T-helper 9 cell (primary cell): ENCODE measurements around the gene GTF2A1.

Experiments
- DNase-seq: peaks from one replicate; pipeline ENCODE4 v3.0.0-alpha.2; 2020

GTF2A1 gene

DNA sequence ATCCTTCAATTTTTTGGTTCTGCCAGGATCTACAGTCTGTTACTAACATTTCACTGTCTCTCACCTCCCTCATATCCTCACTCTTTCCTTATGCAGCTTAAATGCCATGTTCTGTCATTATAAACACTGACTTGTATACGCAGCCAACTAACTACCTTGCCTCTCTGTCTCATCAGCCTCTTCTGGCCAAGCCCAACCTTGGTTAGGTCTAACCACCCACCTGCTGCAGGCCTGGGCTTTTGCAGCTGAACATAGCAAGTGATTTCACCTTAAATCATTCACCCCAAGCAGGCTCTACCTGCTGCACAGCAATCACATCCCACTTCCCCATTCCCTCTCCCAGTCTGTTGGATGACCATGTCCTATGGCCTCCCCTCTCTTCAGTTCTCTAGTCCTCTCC lies 91.5 kb downstream of the GTF2A1 start:
- no peak for DNase-seq

DNA sequence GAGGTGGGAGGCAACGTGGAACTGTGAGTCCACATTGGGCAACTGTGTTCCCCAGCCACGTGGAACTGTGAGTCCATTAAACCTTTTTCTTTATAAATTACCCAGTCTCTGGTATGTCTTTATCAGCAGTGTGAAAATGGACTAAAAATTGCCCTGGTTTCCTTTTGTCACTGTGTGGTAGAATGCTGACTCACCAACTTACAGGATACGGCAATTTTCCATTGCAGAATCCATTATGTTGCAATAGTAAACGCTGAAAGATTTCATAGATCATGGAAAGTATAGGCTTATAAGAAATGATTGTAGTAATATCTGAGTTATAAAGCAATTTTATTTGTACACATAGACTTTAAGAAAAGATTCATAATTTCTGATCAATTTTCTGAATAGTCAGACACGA lies 93.0 kb downstream of the GTF2A1 start:
- DNase-seq, result no peak

DNA sequence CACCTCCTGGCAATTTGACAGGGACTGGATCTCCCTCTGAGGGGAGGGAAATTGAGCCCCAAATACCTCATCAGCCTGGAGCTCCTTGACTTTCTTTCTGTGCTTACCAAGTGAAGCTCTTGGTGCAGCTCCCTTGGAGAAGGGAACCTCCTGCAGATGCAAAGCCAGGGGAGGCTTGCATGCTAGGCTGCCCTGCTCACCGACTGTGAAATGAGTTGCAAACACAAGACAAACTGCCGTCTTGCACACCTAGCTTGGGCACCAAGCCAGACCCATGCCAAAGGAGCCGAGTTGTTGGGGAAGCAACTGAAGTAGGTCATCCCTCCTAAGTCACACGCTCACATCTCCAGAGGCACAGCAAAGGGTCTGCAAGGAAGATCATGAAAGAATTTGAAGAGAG lies 95.2 kb downstream of the GTF2A1 start:
- DNase-seq, result no peak
